KMS-11 (cell line): ENCODE data around the gene CIBAR2.

Experiments
- H2AFZ ChIP-seq: fragments of 200-600 bp; sonication (generic); 2 replicates; pipeline ENCODE4 v1.6.1; 2016; ENCODE audit warnings: antibody characterized with exemption, mixed run types, low read depth
- H3K27ac ChIP-seq: fragments of 200-600 bp; sonication (generic); 2 replicates; pipeline ENCODE4 v1.6.1; 2016; ENCODE audit warnings: mild to moderate bottlenecking, mixed run types
- H3K27me3 ChIP-seq: fragments of 200-600 bp; sonication (generic); 2 replicates; pipeline ENCODE4 v1.6.1; 2017; ENCODE audit warnings: mild to moderate bottlenecking, low read depth, mixed run types, moderate library complexity; ENCODE audit not compliant: insufficient read depth
- H3K36me3 ChIP-seq: fragments of 200-600 bp; sonication (generic); 2 replicates; pipeline ENCODE4 v1.6.1; 2017; ENCODE audit warnings: mild to moderate bottlenecking, mixed run types; ENCODE audit not compliant: insufficient read depth
- H3K4me1 ChIP-seq: fragments of 200-600 bp; sonication (generic); 2 replicates; pipeline ENCODE4 v1.6.1; 2016; ENCODE audit warnings: mild to moderate bottlenecking, low read depth, mixed run types; ENCODE audit not compliant: poor library complexity, severe bottlenecking
- H3K4me2 ChIP-seq: fragments of 200-600 bp; sonication (generic); 2 replicates; pipeline ENCODE4 v1.7.0; 2016; ENCODE audit warnings: mild to moderate bottlenecking, mixed run types
- H3K4me3 ChIP-seq: fragments of 200-600 bp; sonication (generic); IDR thresholded peaks from 2 replicates; pipeline ENCODE4 v1.6.1; 2017; ENCODE audit warnings: low read depth, low read length, mixed read lengths; ENCODE audit not compliant: insufficient read depth
- H3K79me2 ChIP-seq: fragments of 200-600 bp; sonication (generic); 2 replicates; pipeline ENCODE4 v1.6.1; 2016; ENCODE audit warnings: low read depth, mixed run types; ENCODE audit not compliant: insufficient read depth
- H3K9ac ChIP-seq: fragments of 200-600 bp; sonication (generic); 2 replicates; pipeline ENCODE4 v1.6.1; 2016; ENCODE audit warnings: mild to moderate bottlenecking, mixed run types
- H4K20me1 ChIP-seq: fragments of 200-600 bp; sonication (generic); 2 replicates; pipeline ENCODE4 v1.6.1; 2016; ENCODE audit warnings: mild to moderate bottlenecking, mixed run types; ENCODE audit not compliant: insufficient read depth
- TF ChIP-seq, protein P1 (sequence below): fragments of 200-600 bp; sonication (generic); conservative IDR thresholded peaks from 2 replicates; pipeline ENCODE4 v1.6.1; 2017; ENCODE audit warnings: low read depth, mild to moderate bottlenecking, antibody characterized with exemption, low read length, moderate library complexity, mixed read lengths

CIBAR2 gene

DNA sequence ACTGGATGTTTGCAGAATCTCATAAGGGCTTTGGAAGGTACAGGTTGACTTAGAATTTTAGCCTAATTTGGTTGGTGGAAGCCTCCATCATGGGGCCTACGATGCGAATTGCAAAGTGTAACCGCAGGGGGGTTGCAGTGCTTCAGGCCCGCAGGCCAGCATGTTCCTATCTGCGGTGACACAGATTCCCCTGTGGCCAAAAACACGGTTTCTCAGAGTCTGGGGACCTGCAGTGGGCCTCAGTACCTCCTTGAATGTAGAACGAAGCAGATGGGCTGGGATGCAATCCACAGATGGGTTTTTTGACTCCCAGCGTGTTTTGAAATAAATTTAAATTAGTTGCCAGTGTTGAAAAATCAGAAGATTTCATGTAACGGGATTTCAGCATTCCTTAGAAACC, 49.9 kb downstream of the CIBAR2 start:
- TF ChIP-seq, protein P1, sequence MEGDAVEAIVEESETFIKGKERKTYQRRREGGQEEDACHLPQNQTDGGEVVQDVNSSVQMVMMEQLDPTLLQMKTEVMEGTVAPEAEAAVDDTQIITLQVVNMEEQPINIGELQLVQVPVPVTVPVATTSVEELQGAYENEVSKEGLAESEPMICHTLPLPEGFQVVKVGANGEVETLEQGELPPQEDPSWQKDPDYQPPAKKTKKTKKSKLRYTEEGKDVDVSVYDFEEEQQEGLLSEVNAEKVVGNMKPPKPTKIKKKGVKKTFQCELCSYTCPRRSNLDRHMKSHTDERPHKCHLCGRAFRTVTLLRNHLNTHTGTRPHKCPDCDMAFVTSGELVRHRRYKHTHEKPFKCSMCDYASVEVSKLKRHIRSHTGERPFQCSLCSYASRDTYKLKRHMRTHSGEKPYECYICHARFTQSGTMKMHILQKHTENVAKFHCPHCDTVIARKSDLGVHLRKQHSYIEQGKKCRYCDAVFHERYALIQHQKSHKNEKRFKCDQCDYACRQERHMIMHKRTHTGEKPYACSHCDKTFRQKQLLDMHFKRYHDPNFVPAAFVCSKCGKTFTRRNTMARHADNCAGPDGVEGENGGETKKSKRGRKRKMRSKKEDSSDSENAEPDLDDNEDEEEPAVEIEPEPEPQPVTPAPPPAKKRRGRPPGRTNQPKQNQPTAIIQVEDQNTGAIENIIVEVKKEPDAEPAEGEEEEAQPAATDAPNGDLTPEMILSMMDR, result no peak
- Histone ChIP-seq H3K27me3 (no peaks in the 10 kb centered on the region), H2AFZ (no peak overlapping the region), H3K4me3 (no peak overlapping the region), H3K4me2 (no peak overlapping the region), H3K4me1 (no peaks in the 10 kb centered on the region), H4K20me1 (no peaks in the 10 kb centered on the region), H3K36me3 (no peaks in the 10 kb centered on the region), H3K9ac (no peak overlapping the region), H3K27ac (no peak overlapping the region), H3K79me2 (no peaks in the 10 kb centered on the region)

DNA sequence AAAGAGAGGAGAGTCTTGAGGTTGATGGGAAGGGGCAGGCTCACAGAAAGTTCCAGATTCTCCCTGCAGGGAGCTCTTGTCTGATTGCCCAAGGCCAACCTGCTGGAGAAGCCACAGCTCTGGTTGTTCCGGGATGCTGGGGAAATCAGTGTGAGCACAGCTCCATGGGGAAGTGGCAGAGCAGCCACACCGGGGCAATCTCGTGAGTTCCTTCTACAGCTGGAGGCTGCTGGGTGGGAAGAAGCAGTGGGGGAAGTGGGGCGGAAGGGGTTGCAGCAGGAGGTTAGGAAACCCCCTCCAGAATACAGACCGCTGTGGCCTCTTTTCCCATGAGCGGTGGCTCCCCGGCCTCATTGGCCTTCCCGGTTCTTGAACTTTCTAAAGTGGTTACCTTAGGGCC, 50.7 kb downstream of the CIBAR2 start:
- Histone ChIP-seq H3K27me3 (no peaks in the 10 kb centered on the region), H2AFZ (no peak overlapping the region)

DNA sequence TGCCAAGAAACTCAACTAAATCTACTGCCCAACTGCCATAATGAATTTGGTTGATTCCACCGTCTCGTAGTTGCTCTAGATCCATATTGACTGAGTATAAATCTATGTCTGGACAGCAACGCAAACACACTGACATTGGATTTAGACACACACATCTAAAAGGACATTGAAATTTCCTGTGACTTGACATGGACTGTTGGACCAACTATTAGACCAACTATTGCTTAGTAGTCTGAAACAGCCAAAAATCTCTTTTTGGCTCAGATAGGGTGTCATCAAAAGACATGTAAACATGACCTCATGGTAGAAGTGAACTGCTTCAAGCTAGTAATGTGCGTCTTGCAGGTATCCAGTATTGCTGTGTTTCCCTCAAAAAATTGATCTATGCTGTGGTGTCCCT, 53.4 kb downstream of the CIBAR2 start:
- Histone ChIP-seq H3K4me1 (peaks cover 14% of the 10 kb centered on the region), H2AFZ (no peak overlapping the region), H3K27me3 (no peaks in the 10 kb centered on the region), H4K20me1 (no peaks in the 10 kb centered on the region), H3K4me2 (no peak overlapping the region), H3K79me2 (no peaks in the 10 kb centered on the region), H3K4me3 (no peak overlapping the region), H3K27ac (no peak overlapping the region), H3K9ac (no peak overlapping the region), H3K36me3 (no peaks in the 10 kb centered on the region)
- TF ChIP-seq, protein P1, result no peak

More for the DNA sequence above, 50.7 kb downstream of the CIBAR2 start:
- TF ChIP-seq, protein P1, result no peak
- Histone ChIP-seq H4K20me1 (no peaks in the 10 kb centered on the region), H3K4me1 (no peaks in the 10 kb centered on the region), H3K27ac (no peak overlapping the region), H3K79me2 (no peaks in the 10 kb centered on the region), H3K9ac (no peak overlapping the region), H3K4me3 (no peak overlapping the region), H3K36me3 (no peaks in the 10 kb centered on the region), H3K4me2 (no peak overlapping the region)

DNA sequence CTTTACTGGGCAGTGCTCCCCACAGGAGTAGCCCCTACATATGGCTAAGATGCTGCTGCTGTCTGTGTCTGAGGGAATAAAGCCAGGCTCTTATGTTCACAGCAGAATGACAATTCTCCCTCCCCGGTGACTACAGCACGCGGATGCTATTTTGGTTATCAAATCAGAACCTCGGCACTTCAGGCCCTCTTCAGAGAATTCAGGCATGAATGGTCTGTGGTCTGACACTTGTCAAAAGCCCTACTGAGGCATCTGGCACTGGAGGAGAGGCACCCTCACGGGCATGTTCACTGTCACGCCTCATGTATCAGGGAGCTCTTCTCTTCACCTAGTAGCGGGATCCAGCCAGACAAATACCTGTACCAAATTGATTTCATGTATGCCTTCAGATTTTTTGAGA, 54.3 kb downstream of the CIBAR2 start:
- Histone ChIP-seq H3K36me3 (no peaks in the 10 kb centered on the region), H3K4me2 (no peak overlapping the region), H4K20me1 (no peaks in the 10 kb centered on the region), H2AFZ (no peak overlapping the region), H3K79me2 (no peaks in the 10 kb centered on the region), H3K4me1 (peaks cover 14% of the 10 kb centered on the region), H3K27ac (no peak overlapping the region), H3K9ac (no peak overlapping the region), H3K27me3 (no peaks in the 10 kb centered on the region), H3K4me3 (no peak overlapping the region)
- TF ChIP-seq, protein P1, result no peak
